Measurements from ENCODE around the gene CLVS2.

DNA sequence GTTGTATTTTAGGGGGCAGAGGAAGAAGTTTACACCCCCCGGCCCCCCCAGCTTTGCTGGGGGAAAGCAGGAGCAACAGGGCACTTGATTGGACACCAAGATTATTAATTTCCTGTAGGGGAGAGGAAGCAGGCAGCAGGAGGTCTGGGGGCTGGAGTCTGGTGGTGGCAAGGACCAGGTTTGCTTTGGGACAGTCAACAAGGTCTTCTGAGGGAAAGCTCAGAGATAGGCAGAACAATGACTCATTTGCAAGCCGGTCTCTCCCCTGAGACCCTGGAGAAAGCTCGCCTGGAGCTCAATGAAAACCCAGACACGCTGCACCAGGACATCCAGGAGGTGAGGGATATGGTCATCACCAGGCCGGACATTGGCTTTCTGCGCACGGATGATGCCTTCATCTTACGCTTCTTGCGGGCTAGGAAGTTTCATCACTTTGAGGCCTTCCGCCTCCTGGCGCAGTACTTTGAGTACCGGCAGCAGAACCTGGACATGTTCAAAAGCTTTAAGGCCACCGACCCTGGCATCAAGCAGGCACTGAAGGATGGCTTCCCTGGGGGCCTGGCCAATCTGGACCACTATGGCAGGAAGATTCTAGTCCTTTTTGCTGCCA lies 1.6 kb downstream of the CLVS2 start:
- no peak for TF ChIP-seq POLR2A (IDR thresholded peaks at IDR 0.05)
- TF ChIP-seq, protein P1, sequence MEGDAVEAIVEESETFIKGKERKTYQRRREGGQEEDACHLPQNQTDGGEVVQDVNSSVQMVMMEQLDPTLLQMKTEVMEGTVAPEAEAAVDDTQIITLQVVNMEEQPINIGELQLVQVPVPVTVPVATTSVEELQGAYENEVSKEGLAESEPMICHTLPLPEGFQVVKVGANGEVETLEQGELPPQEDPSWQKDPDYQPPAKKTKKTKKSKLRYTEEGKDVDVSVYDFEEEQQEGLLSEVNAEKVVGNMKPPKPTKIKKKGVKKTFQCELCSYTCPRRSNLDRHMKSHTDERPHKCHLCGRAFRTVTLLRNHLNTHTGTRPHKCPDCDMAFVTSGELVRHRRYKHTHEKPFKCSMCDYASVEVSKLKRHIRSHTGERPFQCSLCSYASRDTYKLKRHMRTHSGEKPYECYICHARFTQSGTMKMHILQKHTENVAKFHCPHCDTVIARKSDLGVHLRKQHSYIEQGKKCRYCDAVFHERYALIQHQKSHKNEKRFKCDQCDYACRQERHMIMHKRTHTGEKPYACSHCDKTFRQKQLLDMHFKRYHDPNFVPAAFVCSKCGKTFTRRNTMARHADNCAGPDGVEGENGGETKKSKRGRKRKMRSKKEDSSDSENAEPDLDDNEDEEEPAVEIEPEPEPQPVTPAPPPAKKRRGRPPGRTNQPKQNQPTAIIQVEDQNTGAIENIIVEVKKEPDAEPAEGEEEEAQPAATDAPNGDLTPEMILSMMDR (IDR thresholded peaks at IDR 0.05), result no peak
